Adrenal gland (tissue), 12 donors: ENCODE measurements around the gene SPSB4. TPM values are rescaled to one million over a fixed set of nuclear protein-coding genes. Genes with fewer than 3 reads are reported as not detected.

Experiments used
- DNase-seq, 7 donors: peaks; one replicate each; pipeline ENCODE4 v3.0.0-alpha.2; 2019 to 2020
- H3K27ac ChIP-seq, 5 donors: fragments of 200-600 bp; sonication (generic) in 4 of 5; 1 replicate in 3 of 5; 2 replicates in 2 of 5; pipeline versions ENCODE4 v1.5.1 to v1.8.0; 2016 to 2020; ENCODE audit warnings: mild to moderate bottlenecking in 1 of 5
- H3K27me3 ChIP-seq: fragments of 200-600 bp; 2 replicates; pipeline ENCODE4 v1.8.0; 2021
- H3K36me3 ChIP-seq, 2 donors: fragments of 200-600 bp; replicated peaks in 1 of 2; 1 replicate in 1 of 2; 2 replicates in 1 of 2; pipeline versions ENCODE4 v1.5.1 to v1.8.0; 2018 to 2022
- H3K4me1 ChIP-seq, 2 donors: fragments of 200-600 bp; replicated peaks in 1 of 2; 1 replicate in 1 of 2; 2 replicates in 1 of 2; pipeline versions ENCODE4 v1.5.1 to v1.8.0; 2018 to 2021
- H3K4me3 ChIP-seq, 4 donors: fragments of 200-600 bp; sonication (generic) in 3 of 4; one replicate each; pipeline ENCODE4 v1.5.1; 2016 to 2018
- H3K9me3 ChIP-seq, 3 donors: fragments of 200-600 bp; sonication (generic) in 1 of 3; replicated peaks in 1 of 3; 1 replicate in 2 of 3; 2 replicates in 1 of 3; pipeline versions ENCODE4 v1.5.1 to v1.8.0; 2016 to 2021
- CTCF ChIP-seq, 6 experiments: fragments of 450-650 bp in 4 of 6; fragments of 200-600 bp in 2 of 6; sonication (generic) in 1 of 6; IDR thresholded peaks; 1 replicate in 5 of 6; 2 replicates in 1 of 6; pipeline versions ENCODE4 v1.5.1 to v1.8.0; 2016 to 2021; ENCODE audit warnings: antibody characterized with exemption in 6 of 6, mild to moderate bottlenecking in 2 of 6, moderate library complexity in 1 of 6
- POLR2A ChIP-seq, 2 donors: fragments of 450-650 bp; IDR thresholded peaks; one replicate each; pipeline ENCODE4 v1.6.1; 2017; ENCODE audit warnings: antibody characterized with exemption in 2 of 2, mild to moderate bottlenecking in 2 of 2, moderate library complexity in 1 of 2
- WGBS, 4 donors: extraction: QIAGEN DNeasy Blood & Tissue Kit in 2 of 4; methylation state at CpG; one replicate each; pipeline versions ENCODE4 v1.1.5 to v1.1.7; 2013 to 2017; 5-methylcytosine and 5-hydroxymethylcytosine counted together
- intact Hi-C, 2 donors: fragments of 100-400 bp; cut with DNase I; formaldehyde crosslinking; loops; one replicate each; pipeline versions ENCODE4 v1.14.1 to v1.15.0; 2022 to 2023
- polyA plus RNA-seq, 3 donors: library from polyadenylated mRNA; stranded (reverse); fragments of 200-250 nt in 2 of 3; fragments of 350-450 nt in 1 of 3; fragmentation: Illumina TruSeq in 1 of 3; extraction: RNeasy Lipid Tissue Mini Kit (QIAGEN cat#74804) in 1 of 3; gene quantifications; one replicate each; pipeline ENCODE4 v1.2.3, GENCODE V29; 2013 to 2014
- total RNA-seq, 9 donors: library from RNA; depleted of rRNA in 4 of 9; stranded (reverse); fragments of >200 nt in 4 of 9; fragments of 120-200 nt in 1 of 9; fragmentation: NEBNext Ultra II Directional in 1 of 9; extraction: Animal tissue kit (Norgen Biotek cat#: 25700) in 1 of 9; gene quantifications; one replicate each; pipeline versions ENCODE4 v1.1.0 to v1.2.4, GENCODE V29; 2013 to 2023
- donor health status: healthy with polysubstance abuse.
- donor health status: Bipolar disorder and iron deficiency.
- donor health status: DM: yes; HTN: yes; CAD: no.
- donor health status: DM: no; HTN: no; CAD: no.
- donor health status: DM: no; HTN: no; CAD: no.
- donor health status: DM: yes; HTN: yes; CAD: no.

SPSB4 gene
- total and polyA plus RNA-seq, 12 donors: 0.18 to 4.0 (median 1.1) TPM; not detected in 1

- TF ChIP-seq CTCF (IDR thresholded peaks at IDR 0.05) (no peak), POLR2A (IDR thresholded peaks at IDR 0.05) (no peak)
- Histone ChIP-seq H3K9me3 (no peaks in the 10 kb centered on the region), H3K36me3 (no peaks in the 10 kb centered on the region), H3K27me3 (no peaks in the 10 kb centered on the region), H3K27ac (no peak overlapping the region), H3K4me1 (no peaks in the 10 kb centered on the region), H3K4me3 (no peak overlapping the region)
- 76 to 88% (median 86%) methylated on average over 6 of the region's 6 CpGs for WGBS, 4 donors
- peak in 1 of 7 donors; percentile 13 for DNase-seq
- intact Hi-C loops: no loop called here
Observed at GRCh38 chr3:141064255-141064926, 13.2 kb downstream of the SPSB4 start.

GRCh38 chr3:141065258-141065657 lies 14.1 kb downstream of the SPSB4 start:
- Histone ChIP-seq H3K4me1 (no peaks in the 10 kb centered on the region), H3K27me3 (no peaks in the 10 kb centered on the region), H3K4me3 (no peak overlapping the region), H3K27ac (no peak overlapping the region), H3K9me3 (no peaks in the 10 kb centered on the region), H3K36me3 (no peaks in the 10 kb centered on the region)
- intact Hi-C loops: no loop called here
- TF ChIP-seq POLR2A (IDR thresholded peaks at IDR 0.05) (no peak), CTCF (IDR thresholded peaks at IDR 0.05) (no peak)
- 68 to 74% (median 72%) methylated on average over 4 of the region's 4 CpGs for WGBS, 4 donors
- DNase-seq: peak in 1 of 7 donors; percentile 15

GRCh38 chr3:141065841-141066805 lies 15.0 kb downstream of the SPSB4 start:
- TF ChIP-seq POLR2A (IDR thresholded peaks at IDR 0.05) (no peak), CTCF (IDR thresholded peaks at IDR 0.05) (no peak)
- intact Hi-C loops: no loop called here
- 92 to 95% (median 95%) methylated on average over 39 to 81 of the region's 81 CpGs for WGBS, 4 donors

GRCh38 chr3:141067206-141067974 lies 16.2 kb downstream of the SPSB4 start:
- H3K36me3 ChIP-seq: no peaks in the 10 kb centered on the region
- no peaks in the 10 kb centered on the region for H3K9me3 ChIP-seq
- peak in 1 of 7 donors; percentile 29 for DNase-seq
- intact Hi-C loops: no loop called here
- no peaks in the 10 kb centered on the region for H3K27me3 ChIP-seq
- no peak for TF ChIP-seq POLR2A (IDR thresholded peaks at IDR 0.05)
- TF ChIP-seq CTCF (IDR thresholded peaks at IDR 0.05): no peak
- no peaks in the 10 kb centered on the region for H3K4me1 ChIP-seq
- no peak overlapping the region for H3K27ac ChIP-seq
- H3K4me3 ChIP-seq: no peak overlapping the region
- WGBS, 4 donors: 81 to 87% (median 85%) methylated on average over 8 of the region's 8 CpGs

More at GRCh38 chr3:141065841-141066805, 15.0 kb downstream of the SPSB4 start:
- H3K27ac ChIP-seq: no peak overlapping the region
- DNase-seq: peak in 1 of 7 donors; percentile 41
- no peak overlapping the region for H3K4me3 ChIP-seq
- H3K4me1 ChIP-seq: no peaks in the 10 kb centered on the region
- H3K9me3 ChIP-seq: no peaks in the 10 kb centered on the region
- no peaks in the 10 kb centered on the region for H3K36me3 ChIP-seq
- H3K27me3 ChIP-seq: no peaks in the 10 kb centered on the region
